Activated naive CD4-positive, alpha-beta T cell treated with anti-CD3 and anti-CD28 coated beads, Interleukin-2, amount 50 U/mL, for 16 hours (primary cell): ENCODE measurements around the gene SLC1A6.
"Not testable (repeated sequence)": the region's sequence is repeated elsewhere in the genome, so short reads cannot be mapped to it uniquely, and the experiment has no call there.

ENCODE experiments used
- DNase-seq: peaks from one replicate; pipeline ENCODE4 v3.0.0-alpha.2; 2020

SLC1A6 gene

DNA sequence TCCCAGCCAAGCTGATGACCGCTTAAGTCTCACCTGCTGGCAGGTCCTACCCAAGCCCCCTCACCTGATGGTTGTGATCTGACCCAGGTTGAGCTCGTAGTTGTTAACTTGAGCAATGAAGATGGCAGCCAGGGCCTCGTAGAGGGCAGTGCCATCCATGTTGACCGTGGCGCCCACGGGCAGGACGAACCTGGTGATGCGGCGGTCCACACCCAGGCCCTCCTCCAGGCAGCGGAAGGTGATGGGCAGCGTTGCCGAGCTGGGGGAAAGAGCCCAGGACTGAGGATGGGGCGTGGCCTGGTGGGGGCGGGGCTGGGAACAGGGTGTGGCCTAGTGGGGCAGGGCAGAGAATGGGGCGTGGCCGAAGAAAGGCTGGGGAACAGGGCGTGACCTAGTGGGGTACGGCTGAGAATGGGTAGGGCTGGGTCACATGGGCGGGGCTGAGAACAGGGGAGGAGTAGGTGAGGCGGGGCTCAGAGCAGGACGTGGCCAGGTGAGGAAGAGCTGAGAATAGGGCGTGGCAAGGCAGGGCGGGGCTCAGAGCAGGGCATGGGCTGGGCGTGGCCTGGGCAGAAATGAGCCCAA lies 25.5 kb downstream of the SLC1A6 start:
- no peak for DNase-seq

- DNase-seq, result no peak
These were observed 26.9 kb downstream of the SLC1A6 start for GRCh38 chr19:14952767-14953166.

GRCh38 chr19:14950421-14950820 lies 29.2 kb downstream of the SLC1A6 start:
- DNase-seq, result no peak

- no peak for DNase-seq
These were observed 29.8 kb downstream of the SLC1A6 start for GRCh38 chr19:14949876-14950275.

DNA sequence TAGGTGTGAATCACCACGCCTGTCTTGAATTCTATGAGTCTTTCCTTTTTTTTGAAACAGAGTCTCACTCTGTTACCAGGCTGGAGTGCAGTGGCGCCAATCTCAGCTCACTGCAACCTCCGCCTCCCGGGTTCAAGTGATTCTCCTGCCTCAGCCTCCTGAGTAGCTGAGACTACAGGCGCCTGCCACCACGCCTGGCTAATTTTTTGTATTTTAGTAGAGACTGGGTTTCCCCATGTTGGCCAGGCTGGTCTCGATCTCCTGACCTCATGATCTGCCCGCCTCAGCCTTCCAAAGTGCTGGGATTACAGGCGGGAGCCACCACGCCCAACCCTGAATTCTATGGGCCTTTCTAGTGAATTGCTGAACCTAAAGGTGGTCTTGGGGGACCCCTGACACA lies 30.3 kb downstream of the SLC1A6 start:
- DNase-seq, result not testable (repeated sequence)

DNA sequence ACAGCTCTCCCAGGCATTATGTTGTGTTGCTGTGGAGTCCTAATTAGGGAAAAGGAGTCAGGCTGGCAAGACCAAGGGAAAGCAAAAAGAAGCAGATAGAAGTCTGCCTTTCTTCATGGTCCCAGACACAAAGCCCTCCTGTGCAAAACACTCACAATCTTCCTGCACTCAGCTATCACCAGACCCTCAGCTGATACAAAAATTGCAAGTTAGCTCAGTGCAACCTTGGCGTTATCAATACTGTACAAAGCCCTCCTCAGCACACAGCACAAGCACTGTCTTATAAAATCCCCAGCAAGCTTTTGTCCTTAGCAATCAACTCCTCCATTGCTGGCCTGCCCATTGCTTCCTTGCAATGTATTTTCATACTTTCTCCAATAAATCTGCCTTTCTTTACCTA lies 35.2 kb downstream of the SLC1A6 start:
- DNase-seq, result no peak

- no peak for DNase-seq
These were observed 36.1 kb downstream of the SLC1A6 start for GRCh38 chr19:14943601-14944000.

GRCh38 chr19:14941189-14941588 lies 38.5 kb downstream of the SLC1A6 start, which contains the start of gene OR7C2:
TSS of gene OR7C2 (plus strand) at chr19:14941489. CDS start at chr19:14941489, 0 bp downstream.
- DNase-seq, result no peak

GRCh38 chr19:14940266-14940665 lies 39.4 kb downstream of the SLC1A6 start:
- no peak for DNase-seq

GRCh38 chr19:14933506-14933905 lies 46.2 kb downstream of the SLC1A6 start:
- no peak for DNase-seq

DNA sequence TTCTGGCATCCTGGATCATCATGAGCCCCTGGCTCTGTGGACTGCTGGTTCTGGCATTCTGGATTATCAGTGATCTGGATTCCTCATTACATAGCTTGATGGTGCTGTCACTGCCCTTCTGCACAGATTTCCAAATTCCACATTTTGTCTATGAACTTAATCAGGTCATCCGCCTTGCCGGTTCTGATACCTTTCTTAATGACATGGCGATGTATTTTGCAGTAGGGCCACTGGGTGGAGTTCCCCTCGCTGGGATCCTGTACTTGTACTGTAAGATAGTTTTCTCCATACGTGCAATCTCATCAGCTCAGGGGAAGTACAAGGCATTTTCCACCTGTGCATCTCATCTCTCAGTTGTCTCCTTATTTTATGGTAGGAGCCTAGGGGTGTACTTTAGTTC lies 62.8 kb downstream of the SLC1A6 start:
- DNase-seq, result no peak

GRCh38 chr19:14915116-14915515 lies 64.5 kb downstream of the SLC1A6 start:
- DNase-seq, result no peak

DNA sequence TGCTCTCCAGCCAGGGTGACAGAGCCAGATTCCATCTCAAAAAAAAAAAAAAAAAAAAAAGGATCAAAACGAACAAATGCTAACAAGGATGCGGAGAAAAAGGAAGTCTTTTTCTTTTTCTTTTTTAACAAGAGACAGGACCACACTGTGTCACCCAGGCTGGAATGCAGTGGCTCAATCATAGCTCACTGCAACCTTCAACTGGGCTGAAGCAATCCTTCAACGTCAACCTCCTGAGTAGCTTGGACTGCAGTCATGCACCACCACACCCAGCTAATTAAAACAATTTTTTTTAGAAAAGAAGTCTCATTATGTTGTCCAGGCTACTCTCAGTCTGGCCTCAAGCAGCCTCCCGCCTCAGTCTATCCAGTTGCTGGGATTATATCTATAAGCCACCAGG lies 73.0 kb downstream of the SLC1A6 start:
- no peak for DNase-seq

- no peak for DNase-seq
These were observed 77.9 kb downstream of the SLC1A6 start for GRCh38 chr19:14901675-14902260.
